IPS DF 4.7 (cell line): ENCODE results near the gene MAGEB6.
"Not testable (repeated sequence)": the region's sequence is repeated elsewhere in the genome, so short reads cannot be mapped to it uniquely, and the experiment has no call there.

ENCODE experiments used
- DNase-seq: peaks from one replicate; pipeline ENCODE4 v3.0.0-alpha.2; 2013; ENCODE audit warnings: low spot score; ENCODE audit errors: extremely low read depth

MAGEB6 gene

DNA sequence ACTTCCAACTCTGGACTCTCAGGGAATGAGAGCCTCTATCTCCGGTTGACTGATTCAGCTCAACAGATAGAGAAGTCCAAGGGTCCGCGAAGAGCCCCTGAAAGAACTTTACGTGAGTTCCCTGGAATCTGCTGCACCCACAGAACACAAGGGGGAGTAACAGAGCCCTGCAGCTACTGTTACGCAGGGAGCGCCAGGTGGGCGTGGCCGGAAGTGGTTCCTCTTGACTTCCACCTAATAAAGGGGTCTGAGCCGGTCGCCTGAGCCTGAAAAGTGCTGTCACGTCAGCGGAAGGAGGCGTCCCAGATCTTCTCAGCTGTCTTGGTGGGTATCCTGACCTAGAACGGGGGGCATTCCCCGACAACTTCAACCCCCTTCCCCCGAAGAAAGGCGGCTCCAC is at the start of gene MAGEB6:
Gene MAGEB6, plus strand, starts transcription at position 237 of the 400 bp plus-strand sequence. CDS start 1,407 bp downstream, outside the sequence.
- no peak for DNase-seq

- DNase-seq = no peak
These were observed 46.2 kb upstream of the MAGEB6 start for GRCh38 chrX:26146024-26146423.

GRCh38 chrX:26160301-26160700 is 31.9 kb upstream of the MAGEB6 start, which contains the start of gene MAGEB6B:
MAGEB6B (plus strand) TSS chrX:26160601; CDS start chrX:26160601, 0 bp downstream.
- DNase-seq = no peak

GRCh38 chrX:26203561-26203960 is 11.3 kb downstream of the MAGEB6 start:
- DNase-seq = no peak

GRCh38 chrX:26204717-26205116 is 12.5 kb downstream of the MAGEB6 start:
- not testable (repeated sequence) for DNase-seq

- DNase-seq = no peak
These were observed 15.8 kb downstream of the MAGEB6 start for GRCh38 chrX:26208012-26208411.

DNA sequence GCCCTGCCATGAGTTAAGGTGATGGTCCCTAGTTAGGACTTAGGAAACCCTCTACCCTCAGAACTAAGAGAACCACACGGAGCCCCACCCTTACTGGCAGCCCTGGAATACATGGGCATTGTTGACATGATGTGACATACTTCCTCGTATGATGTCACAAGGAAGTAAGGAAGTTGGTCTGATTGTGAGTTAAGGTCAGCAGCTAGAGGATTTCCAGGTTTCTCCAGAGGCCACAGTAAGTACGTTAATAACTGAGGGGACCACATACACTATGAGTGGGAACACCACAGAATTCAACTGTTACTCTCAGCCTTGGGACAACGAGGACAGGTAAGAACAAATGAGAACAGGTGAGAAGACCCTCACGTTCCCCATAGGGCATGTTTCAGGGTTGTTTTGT is 23.6 kb downstream of the MAGEB6 start, which contains the start of gene MAGEB5:
Gene MAGEB5, plus strand, starts transcription at position 301 of the 400 bp plus-strand sequence. CDS start 1,133 bp downstream, outside the sequence.
- DNase-seq = no peak

DNA sequence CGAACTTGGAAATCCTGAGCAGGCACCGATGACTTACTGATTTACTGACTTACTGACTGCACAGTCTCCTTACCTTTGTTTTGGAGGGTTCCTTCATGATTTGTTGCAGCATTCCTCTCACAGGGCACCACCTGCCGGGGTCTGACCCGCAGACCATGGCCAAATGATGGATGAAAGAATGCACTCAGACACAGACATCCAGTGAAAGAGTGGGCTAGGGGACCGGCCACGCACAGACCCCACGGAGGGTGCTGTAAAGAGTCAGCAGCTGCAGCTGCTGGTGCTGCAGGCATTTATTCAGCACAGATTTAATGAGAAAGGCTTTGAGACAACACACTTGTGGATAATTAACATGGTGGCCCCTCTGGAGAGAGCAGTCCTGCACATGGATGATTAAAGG is 27.1 kb downstream of the MAGEB6 start:
- no peak for DNase-seq

DNA sequence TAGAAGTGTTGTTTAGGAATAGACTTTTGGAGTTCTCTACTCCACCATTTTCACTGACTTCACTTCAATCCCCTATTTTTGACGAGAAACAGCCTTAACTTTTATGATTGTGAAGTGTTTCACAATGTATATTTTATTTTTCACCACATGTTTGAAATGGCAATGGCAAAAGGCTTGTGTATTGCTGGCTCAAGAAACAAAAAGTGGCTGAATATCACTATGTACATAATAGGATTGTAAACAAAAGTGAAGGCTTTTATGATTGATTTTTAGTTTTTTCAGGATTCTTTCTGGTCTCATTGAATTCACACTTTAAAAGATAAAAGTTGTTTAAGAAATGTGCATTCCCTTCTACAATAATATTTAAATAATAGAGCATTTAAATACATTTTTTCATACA is 41.9 kb downstream of the MAGEB6 start:
- DNase-seq = no peak
